C4-2B (cell line): ENCODE data around the gene AP3S1.

ENCODE experiments used
- CTCF ChIP-seq: fragments of 450-650 bp; conservative IDR thresholded peaks from 2 replicates; pipeline ENCODE4 v1.5.1; 2017; ENCODE audit warnings: mild to moderate bottlenecking
- ZFX ChIP-seq: fragments of 450-650 bp; IDR thresholded peaks from 2 replicates; pipeline ENCODE4 v1.6.1; 2017

- TF ChIP-seq CTCF (no peak), ZFX (no peak)
These were observed 31.7 kb downstream of the AP3S1 start for GRCh38 chr5:115873392-115873791.
